SK-N-SH (cell line): Measurements from ENCODE around the gene RPS6KC1. TPM values are rescaled to one million over a fixed set of nuclear protein-coding genes. Genes with fewer than 3 reads are reported as not detected.

Experiments used
- CTCF ChIA-PET: fragments of 300-600, 350-600 bp; formaldehyde crosslinking; extraction: SDS; loops from one replicate; lab custom pipeline; 2021; lab: Yijun Ruan, JAX
- POLR2A ChIA-PET: fragments of 350-600 bp; sonication (Branson Sonifier 250); formaldehyde crosslinking; extraction: SDS; loops from one replicate; lab custom pipeline; 2020; ENCODE audit warnings: antibody characterized with exemption, inconsistent platforms; lab: Yijun Ruan, JAX
- DNase-seq: peaks from one replicate; pipeline ENCODE4 v3.0.0; 2012
- H2AFZ ChIP-seq: fragments of 200-600 bp; sonication (generic); 2 replicates; pipeline ENCODE4 v1.8.1; 2016; ENCODE audit warnings: antibody characterized with exemption, mild to moderate bottlenecking, low read depth
- H3F3A ChIP-seq: fragments of 200-600 bp; sonication (generic); replicated peaks from 2 replicates; pipeline ENCODE3; 2016; ENCODE audit warnings: antibody characterized with exemption, mild to moderate bottlenecking; ENCODE audit not compliant: insufficient read depth
- H3K27ac ChIP-seq, 2 experiments: fragments of 200-500 bp in 1 of 2; fragments of 200-600 bp in 1 of 2; sonication (Bioruptor generic) in 1 of 2; sonication (generic), shearing (Covaris generic) in 1 of 2; 2 replicates each; pipeline versions ENCODE4 v1.5.1 to v1.6.1; 2014 to 2016; ENCODE audit warnings: low read depth in 2 of 2, inconsistent platforms in 1 of 2, low read length in 1 of 2, mild to moderate bottlenecking in 1 of 2, mixed read lengths in 1 of 2
- H3K27me3 ChIP-seq: fragments of 200-600 bp; sonication (generic), shearing (Covaris generic); 2 replicates; pipeline ENCODE4 v1.6.1; 2016; ENCODE audit warnings: mixed run types; ENCODE audit not compliant: insufficient read depth
- H3K36me3 ChIP-seq, 2 experiments: fragments of 200-500 bp in 1 of 2; fragments of 200-600 bp in 1 of 2; sonication (Bioruptor generic) in 1 of 2; sonication (generic) in 1 of 2; replicated peaks in 1 of 2; 2 replicates each; pipeline versions ENCODE3 to v1.5.1; 2014 to 2016; ENCODE audit warnings: low read length in 1 of 2, mild to moderate bottlenecking in 1 of 2; ENCODE audit not compliant: insufficient read depth in 2 of 2, control insufficient read depth in 1 of 2
- H3K4me1 ChIP-seq, 2 experiments: fragments of 200-500 bp in 1 of 2; fragments of 200-600 bp in 1 of 2; sonication (Bioruptor generic) in 1 of 2; sonication (generic), shearing (Covaris generic) in 1 of 2; 2 replicates each; pipeline versions ENCODE4 v1.5.1 to v1.6.1; 2014 to 2016; ENCODE audit warnings: low read depth in 1 of 2, low read length in 1 of 2, mixed run types in 1 of 2; ENCODE audit not compliant: insufficient read depth in 2 of 2, control insufficient read depth in 1 of 2
- H3K4me2 ChIP-seq: fragments of 200-600 bp; sonication (generic), shearing (Covaris generic); 2 replicates; pipeline ENCODE4 v1.6.1; 2017; ENCODE audit warnings: mixed run types
- H3K4me3 ChIP-seq, 2 experiments: fragments of 200-500 bp in 1 of 2; fragments of 200-600 bp in 1 of 2; sonication (Bioruptor generic) in 1 of 2; sonication (generic), shearing (Covaris generic) in 1 of 2; 2 replicates each; pipeline versions ENCODE4 v1.5.1 to v1.8.1; 2014 to 2016; ENCODE audit warnings: low read depth in 2 of 2, inconsistent platforms in 1 of 2, low read length in 1 of 2, mild to moderate bottlenecking in 1 of 2, mixed read lengths in 1 of 2, moderate library complexity in 1 of 2
- H3K79me2 ChIP-seq: fragments of 200-600 bp; sonication (generic); 2 replicates; pipeline ENCODE4 v1.8.1; 2017; ENCODE audit warnings: mild to moderate bottlenecking; ENCODE audit not compliant: insufficient read depth
- H3K9ac ChIP-seq: fragments of 200-600 bp; sonication (generic); 2 replicates; pipeline ENCODE4 v1.6.1; 2017; ENCODE audit warnings: mixed run types
- H3K9me2 ChIP-seq: fragments of 200-600 bp; sonication (generic); 2 replicates; pipeline ENCODE4 v1.6.1; 2017; ENCODE audit warnings: mixed run types
- H3K9me3 ChIP-seq: fragments of 200-600 bp; sonication (generic); 2 replicates; pipeline ENCODE4 v1.6.1; 2017; ENCODE audit warnings: mixed run types, mild to moderate bottlenecking, moderate library complexity
- H4K20me1 ChIP-seq: fragments of 200-600 bp; sonication (generic); 2 replicates; pipeline ENCODE4 v1.6.1; 2017; ENCODE audit warnings: mild to moderate bottlenecking, mixed run types; ENCODE audit not compliant: insufficient read depth
- CHD2 ChIP-seq: fragments of 150-350 bp; IDR thresholded peaks from 2 replicates; pipeline ENCODE4 v1.6.1; 2018; ENCODE audit warnings: low read length; ENCODE audit not compliant: partially characterized antibody
- ELF1 ChIP-seq: IDR thresholded peaks from 2 replicates; pipeline ENCODE4 v1.4.0; 2012
- EP300 ChIP-seq, 2 experiments: IDR thresholded peaks; 2 replicates each; pipeline versions ENCODE4 v1.4.0 to v1.6.1; 2012; ENCODE audit warnings: borderline replicate concordance in 1 of 2, low read depth in 1 of 2, low read length in 1 of 2
- FOSL2 ChIP-seq: IDR thresholded peaks from 2 replicates; pipeline ENCODE4 v1.4.0; 2012; ENCODE audit warnings: low read depth, mild to moderate bottlenecking, moderate library complexity, borderline replicate concordance
- FOXM1 ChIP-seq: IDR thresholded peaks from 2 replicates; pipeline ENCODE4 v1.4.0; 2012; ENCODE audit warnings: low read depth, mild to moderate bottlenecking
- GABPA ChIP-seq: IDR thresholded peaks from 2 replicates; pipeline ENCODE4 v1.4.0; 2012; ENCODE audit warnings: low read depth, mild to moderate bottlenecking
- GATA2 ChIP-seq: sonication (generic); formaldehyde crosslinking; IDR thresholded peaks from 2 replicates; pipeline ENCODE4 v1.5.0; 2020; ENCODE audit warnings: mild to moderate bottlenecking, missing genetic modification reagents
- JUND ChIP-seq: IDR thresholded peaks from 2 replicates; pipeline ENCODE4 v1.4.0; 2012
- MAX ChIP-seq: IDR thresholded peaks from 2 replicates; pipeline ENCODE4 v1.4.0; 2012; ENCODE audit warnings: low read depth
- POLR2AphosphoS5 ChIP-seq: IDR thresholded peaks from 2 replicates; pipeline ENCODE4 v1.6.1; 2012; ENCODE audit warnings: low read depth, low read length
- RAD21 ChIP-seq: IDR thresholded peaks from 2 replicates; pipeline ENCODE4 v1.6.1; 2012; ENCODE audit warnings: mild to moderate bottlenecking, low read length
- RCOR1 ChIP-seq: fragments of 150-350 bp; IDR thresholded peaks from 2 replicates; pipeline ENCODE4 v1.6.1; 2017; ENCODE audit warnings: antibody characterized with exemption, low read length
- REST ChIP-seq: IDR thresholded peaks from 2 replicates; pipeline ENCODE4 v1.6.1; 2012; ENCODE audit warnings: mild to moderate bottlenecking, low read depth, low read length, moderate library complexity
- RFX5 ChIP-seq: IDR thresholded peaks from 2 replicates; pipeline ENCODE4 v1.6.1; 2012; ENCODE audit warnings: mild to moderate bottlenecking, improper control_type of control experiment, low read length
- RXRA ChIP-seq: IDR thresholded peaks from 2 replicates; pipeline ENCODE4 v1.4.0; 2012; ENCODE audit warnings: low read depth, mild to moderate bottlenecking, borderline replicate concordance
- TAF1 ChIP-seq: IDR thresholded peaks from 2 replicates; pipeline ENCODE4 v1.6.1; 2012; ENCODE audit warnings: low read depth, mild to moderate bottlenecking, low read length, moderate library complexity, borderline replicate concordance
- TCF12 ChIP-seq: IDR thresholded peaks from 2 replicates; pipeline ENCODE4 v1.4.0; 2012
- TEAD4 ChIP-seq: IDR thresholded peaks from 2 replicates; pipeline ENCODE4 v1.4.0; 2012; ENCODE audit warnings: mild to moderate bottlenecking, borderline replicate concordance; ENCODE audit not compliant: insufficient read depth
- USF2 ChIP-seq: fragments of 150-350 bp; IDR thresholded peaks from 2 replicates; pipeline ENCODE4 v1.6.1; 2017; ENCODE audit warnings: antibody characterized with exemption, low read length, low read depth, borderline replicate concordance
- YY1 ChIP-seq: IDR thresholded peaks from 2 replicates; pipeline ENCODE4 v1.4.0; 2012; ENCODE audit warnings: low read depth, mild to moderate bottlenecking
- WGBS: methylation state at CpG from one replicate; pipeline ENCODE4 v1.1.6; 2017; ENCODE audit warnings: low lambda C conversion rate; 5-methylcytosine and 5-hydroxymethylcytosine counted together
- polyA plus RNA-seq, 3 experiments: library from polyadenylated mRNA; depleted of rRNA; stranded (reverse); fragments of >200 nt; gene quantifications; 2 replicates each; pipeline ENCODE4 v1.2.3, GENCODE V29; 2012
- TF ChIP-seq, protein P1 (sequence below): IDR thresholded peaks from 2 replicates; pipeline ENCODE4; 2012
- TF ChIP-seq, protein P2 (sequence below): fragments of 200-600 bp; sonication (generic); IDR thresholded peaks from 2 replicates; pipeline ENCODE4 v1.6.1; 2017; ENCODE audit warnings: antibody characterized with exemption, mild to moderate bottlenecking, moderate library complexity

The RPS6KC1 gene
- polyA plus RNA-seq, 1 of the 3 experiments (the other 2 are of a cell fraction) = 7.8 TPM

DNA sequence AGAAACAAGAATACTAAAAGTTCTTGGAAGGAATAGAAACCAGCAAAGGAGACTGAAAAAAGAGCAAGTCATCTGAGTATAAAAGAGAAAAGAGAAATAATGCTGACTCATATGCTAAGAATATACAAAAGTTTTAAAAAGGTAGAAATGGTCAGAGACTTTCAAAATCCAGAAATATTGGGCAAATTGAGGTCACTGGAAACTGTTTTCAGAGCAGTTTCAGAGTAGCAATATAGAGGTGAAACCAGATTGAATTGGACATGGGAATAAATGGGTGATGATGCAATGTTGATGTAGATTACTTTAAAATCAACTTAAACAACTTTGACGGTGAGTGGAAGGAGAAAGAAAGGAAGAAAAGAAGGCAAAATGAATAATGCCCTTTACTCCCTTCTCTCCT, 1.8 kb upstream of the RPS6KC1 start (continued):
- TF ChIP-seq USF2 (no peak), RFX5 (no peak)

- ChIA-PET POLR2A (interaction anchor here (0.6 to 1.8 kb wide), 3 partner anchors 31 to 1849 kb away, joined by 3 to 12 read pairs (median 3); partner anchors contain the start of gene ANGEL2), CTCF (interaction anchor here (1.0 to 1.5 kb wide), 5 partner anchors 12 to 56 kb away, joined by 3 to 5 read pairs (median 3); no protein-coding TSS in a partner anchor)
- Histone ChIP-seq H3K36me3 (no peaks in the 10 kb centered on the region), H3K27ac (peak overlapping the region; percentile 85 to 87), H3K27me3 (no peaks in the 10 kb centered on the region), H3K9ac (peak overlapping the region; percentile 75), H4K20me1 (peaks cover 11% of the 10 kb centered on the region), H2AFZ (peak overlapping the region; percentile 99), H3K4me3 (peak overlapping the region; percentile 87 to 93), H3F3A (peaks cover 13% of the 10 kb centered on the region), H3K4me1 (peaks cover 6 to 14% of the 10 kb centered on the region in 2 experiments; a peak in 3 of 4 replicates), H3K4me2 (peak overlapping the region; percentile 86), H3K9me2 (no peaks in the 10 kb centered on the region), H3K9me3 (no peaks in the 10 kb centered on the region), H3K79me2 (peaks cover 45% of the 10 kb centered on the region)
- DNase-seq = no peak
- TF ChIP-seq POLR2AphosphoS5 (no peak), TCF12 (no peak), RXRA (no peak), RCOR1 (no peak), MAX (no peak), EP300 (IDR thresholded peaks at IDR 0.05; ENCODE audit: borderline replicate concordance in 1 of 2, low read depth in 1 of 2, low read length in 1 of 2) (no peak), CHD2 (no peak), GABPA (no peak), FOXM1 (no peak), YY1 (no peak), RAD21 (no peak), ELF1 (no peak), TEAD4 (no peak), TAF1 (no peak), REST (no peak), FOSL2 (no peak), GATA2 (CRISPR knock-in tag) (no peak), JUND (no peak)
- TF ChIP-seq, protein P1, sequence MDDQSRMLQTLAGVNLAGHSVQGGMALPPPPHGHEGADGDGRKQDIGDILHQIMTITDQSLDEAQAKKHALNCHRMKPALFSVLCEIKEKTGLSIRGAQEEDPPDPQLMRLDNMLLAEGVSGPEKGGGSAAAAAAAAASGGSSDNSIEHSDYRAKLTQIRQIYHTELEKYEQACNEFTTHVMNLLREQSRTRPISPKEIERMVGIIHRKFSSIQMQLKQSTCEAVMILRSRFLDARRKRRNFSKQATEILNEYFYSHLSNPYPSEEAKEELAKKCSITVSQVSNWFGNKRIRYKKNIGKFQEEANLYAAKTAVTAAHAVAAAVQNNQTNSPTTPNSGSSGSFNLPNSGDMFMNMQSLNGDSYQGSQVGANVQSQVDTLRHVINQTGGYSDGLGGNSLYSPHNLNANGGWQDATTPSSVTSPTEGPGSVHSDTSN = no peak
- TF ChIP-seq, protein P2, sequence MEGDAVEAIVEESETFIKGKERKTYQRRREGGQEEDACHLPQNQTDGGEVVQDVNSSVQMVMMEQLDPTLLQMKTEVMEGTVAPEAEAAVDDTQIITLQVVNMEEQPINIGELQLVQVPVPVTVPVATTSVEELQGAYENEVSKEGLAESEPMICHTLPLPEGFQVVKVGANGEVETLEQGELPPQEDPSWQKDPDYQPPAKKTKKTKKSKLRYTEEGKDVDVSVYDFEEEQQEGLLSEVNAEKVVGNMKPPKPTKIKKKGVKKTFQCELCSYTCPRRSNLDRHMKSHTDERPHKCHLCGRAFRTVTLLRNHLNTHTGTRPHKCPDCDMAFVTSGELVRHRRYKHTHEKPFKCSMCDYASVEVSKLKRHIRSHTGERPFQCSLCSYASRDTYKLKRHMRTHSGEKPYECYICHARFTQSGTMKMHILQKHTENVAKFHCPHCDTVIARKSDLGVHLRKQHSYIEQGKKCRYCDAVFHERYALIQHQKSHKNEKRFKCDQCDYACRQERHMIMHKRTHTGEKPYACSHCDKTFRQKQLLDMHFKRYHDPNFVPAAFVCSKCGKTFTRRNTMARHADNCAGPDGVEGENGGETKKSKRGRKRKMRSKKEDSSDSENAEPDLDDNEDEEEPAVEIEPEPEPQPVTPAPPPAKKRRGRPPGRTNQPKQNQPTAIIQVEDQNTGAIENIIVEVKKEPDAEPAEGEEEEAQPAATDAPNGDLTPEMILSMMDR = no peak
- 20% methylated on average over 13 of the region's 15 CpGs for WGBS
These were observed 305 bp upstream of the RPS6KC1 start for GRCh38 chr1:213050745-213051126.
